Ovary (tissue), 3 donors: ENCODE results near the gene IQCK.

Experiments
- EP300 ChIP-seq: sonication (generic); formaldehyde crosslinking; IDR thresholded peaks from one replicate; pipeline ENCODE4 v1.6.1; 2017; ENCODE audit warnings: antibody characterized with exemption
- POLR2A ChIP-seq: fragments of 450-650 bp; IDR thresholded peaks from one replicate; pipeline ENCODE4 v1.6.1; 2017; ENCODE audit warnings: antibody characterized with exemption, mild to moderate bottlenecking, moderate library complexity
- TF ChIP-seq, protein P1 (sequence below), 3 donors: fragments of 450-650 bp in 2 of 3; fragments of 200-600 bp in 1 of 3; IDR thresholded peaks; one replicate each; pipeline versions ENCODE4 v1.5.1 to v1.8.0; 2016 to 2022; ENCODE audit warnings: antibody characterized with exemption in 3 of 3, mild to moderate bottlenecking in 1 of 3
- donor health status: DM: no; HTN: no; CAD: no.

DNA sequence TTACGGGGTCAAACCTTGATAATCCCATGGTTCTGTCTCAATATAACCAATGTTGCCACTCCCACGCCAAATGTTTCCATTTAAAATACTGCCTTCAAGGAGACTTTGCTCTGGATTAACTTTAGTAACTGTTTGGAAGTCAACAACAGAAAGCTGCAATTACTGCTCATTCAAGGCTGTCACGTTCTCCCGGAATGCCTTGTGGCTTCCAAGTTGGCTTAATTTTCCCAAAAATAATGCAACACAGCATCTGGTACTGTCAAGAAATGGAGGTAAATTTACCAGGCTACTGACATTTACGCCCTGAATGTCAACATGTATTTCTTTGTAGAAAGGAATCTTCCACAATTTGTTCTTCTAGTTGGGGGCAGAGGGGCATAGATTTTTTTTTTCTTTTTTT, 128.4 kb downstream of the IQCK start:
- TF ChIP-seq, protein P1, sequence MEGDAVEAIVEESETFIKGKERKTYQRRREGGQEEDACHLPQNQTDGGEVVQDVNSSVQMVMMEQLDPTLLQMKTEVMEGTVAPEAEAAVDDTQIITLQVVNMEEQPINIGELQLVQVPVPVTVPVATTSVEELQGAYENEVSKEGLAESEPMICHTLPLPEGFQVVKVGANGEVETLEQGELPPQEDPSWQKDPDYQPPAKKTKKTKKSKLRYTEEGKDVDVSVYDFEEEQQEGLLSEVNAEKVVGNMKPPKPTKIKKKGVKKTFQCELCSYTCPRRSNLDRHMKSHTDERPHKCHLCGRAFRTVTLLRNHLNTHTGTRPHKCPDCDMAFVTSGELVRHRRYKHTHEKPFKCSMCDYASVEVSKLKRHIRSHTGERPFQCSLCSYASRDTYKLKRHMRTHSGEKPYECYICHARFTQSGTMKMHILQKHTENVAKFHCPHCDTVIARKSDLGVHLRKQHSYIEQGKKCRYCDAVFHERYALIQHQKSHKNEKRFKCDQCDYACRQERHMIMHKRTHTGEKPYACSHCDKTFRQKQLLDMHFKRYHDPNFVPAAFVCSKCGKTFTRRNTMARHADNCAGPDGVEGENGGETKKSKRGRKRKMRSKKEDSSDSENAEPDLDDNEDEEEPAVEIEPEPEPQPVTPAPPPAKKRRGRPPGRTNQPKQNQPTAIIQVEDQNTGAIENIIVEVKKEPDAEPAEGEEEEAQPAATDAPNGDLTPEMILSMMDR (IDR thresholded peaks at IDR 0.05) = no peak
- TF ChIP-seq EP300 (no peak), POLR2A (no peak)
